ENCODE results near the gene CENPX.
A peak's percentile ranks its signal among the peaks of the same experiment; 100 is the strongest.

The CENPX gene

DNA sequence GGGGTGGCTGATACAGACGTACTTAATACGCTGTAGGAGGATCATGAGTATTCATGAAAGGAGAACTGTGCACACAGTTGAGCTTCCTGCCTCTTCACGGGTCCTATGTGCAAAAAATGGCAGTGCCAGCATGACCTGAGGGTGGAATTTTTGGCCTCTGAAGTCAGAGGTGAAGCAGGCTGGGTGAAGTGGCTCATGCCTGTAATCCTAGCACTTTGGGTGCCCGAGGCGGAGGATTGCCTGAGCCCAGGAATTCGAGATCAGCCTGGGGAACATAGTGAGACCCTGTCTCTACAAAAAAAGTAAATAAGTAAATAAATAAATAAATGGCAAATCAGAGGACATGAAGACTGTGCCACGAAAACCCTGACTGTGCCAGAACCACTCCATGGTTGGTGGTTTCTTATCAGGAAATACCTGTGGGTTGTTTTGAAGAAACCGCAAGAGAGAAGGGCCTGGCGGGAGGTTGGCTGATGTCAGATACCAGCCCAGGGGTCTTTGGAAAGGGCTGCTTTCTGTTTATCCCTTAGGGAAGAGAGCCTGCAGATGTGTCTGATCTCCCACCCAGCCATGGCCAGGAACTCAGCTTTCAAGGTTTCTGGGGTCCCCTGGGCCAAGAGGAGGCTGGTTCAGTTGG, 41.9 kb downstream of the CENPX start:
- no peak for DNase-seq (ENCODE audit: low spot score)

DNA sequence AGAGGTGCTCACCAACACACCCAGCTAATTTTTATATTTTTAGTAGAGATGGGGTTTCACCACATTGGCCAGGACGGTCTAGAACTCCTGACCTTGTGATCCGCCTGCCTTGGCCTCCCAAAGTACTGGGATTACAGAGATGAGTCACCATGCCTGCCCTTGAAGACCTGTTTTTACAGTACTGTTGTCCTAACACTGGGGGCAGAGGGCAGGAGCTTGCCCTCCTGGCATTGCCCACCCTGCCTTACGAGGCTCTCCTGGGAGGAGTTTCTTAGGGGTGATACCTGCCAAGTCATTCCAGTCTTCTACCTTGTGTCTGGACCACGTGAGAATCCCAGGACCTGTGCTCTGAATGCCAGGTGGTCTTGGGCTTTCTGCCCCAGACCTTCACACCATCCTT, 42.6 kb downstream of the CENPX start:
- DNase-seq (ENCODE audit: low spot score) = no peak

DNA sequence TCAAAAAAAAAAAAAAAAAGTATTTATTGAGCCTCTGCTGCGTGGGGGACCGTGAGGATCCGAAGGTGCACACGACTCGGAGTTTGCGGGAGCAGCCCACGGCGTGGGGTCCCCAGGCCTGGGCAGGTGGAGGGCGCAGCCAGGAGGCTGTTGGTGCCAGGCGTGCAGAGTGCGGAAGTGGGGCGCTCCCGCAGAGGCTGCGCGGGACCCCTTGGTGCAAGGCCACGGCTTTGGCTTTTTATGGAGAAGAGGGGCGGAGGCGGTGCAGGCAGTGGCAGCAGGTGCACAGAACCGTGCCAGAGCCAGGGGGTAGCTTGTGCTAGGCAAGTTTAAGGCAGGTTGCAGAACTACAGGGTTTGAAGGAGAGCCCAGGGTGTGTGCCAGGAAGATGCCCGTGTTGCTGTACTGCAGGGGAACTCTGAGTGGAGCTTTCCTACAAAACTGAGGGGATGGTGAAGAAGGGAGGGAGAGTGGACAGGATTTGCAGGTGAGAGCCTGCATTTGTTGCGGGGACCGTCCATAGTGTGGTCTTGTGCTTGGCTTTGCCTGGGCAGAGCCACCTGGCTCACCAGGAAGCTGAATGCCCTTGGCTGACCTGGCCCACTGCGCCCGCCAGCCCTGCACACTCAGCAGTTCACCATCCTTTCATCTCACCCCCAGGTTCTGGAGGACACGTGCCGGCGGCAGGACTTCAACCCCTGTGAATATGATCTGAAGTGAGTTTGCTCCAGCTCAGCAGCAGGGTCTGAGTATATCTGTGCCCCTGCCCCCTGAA, 44.0 kb downstream of the CENPX start:
- DNase-seq (ENCODE audit: low spot score) = no peak

DNA sequence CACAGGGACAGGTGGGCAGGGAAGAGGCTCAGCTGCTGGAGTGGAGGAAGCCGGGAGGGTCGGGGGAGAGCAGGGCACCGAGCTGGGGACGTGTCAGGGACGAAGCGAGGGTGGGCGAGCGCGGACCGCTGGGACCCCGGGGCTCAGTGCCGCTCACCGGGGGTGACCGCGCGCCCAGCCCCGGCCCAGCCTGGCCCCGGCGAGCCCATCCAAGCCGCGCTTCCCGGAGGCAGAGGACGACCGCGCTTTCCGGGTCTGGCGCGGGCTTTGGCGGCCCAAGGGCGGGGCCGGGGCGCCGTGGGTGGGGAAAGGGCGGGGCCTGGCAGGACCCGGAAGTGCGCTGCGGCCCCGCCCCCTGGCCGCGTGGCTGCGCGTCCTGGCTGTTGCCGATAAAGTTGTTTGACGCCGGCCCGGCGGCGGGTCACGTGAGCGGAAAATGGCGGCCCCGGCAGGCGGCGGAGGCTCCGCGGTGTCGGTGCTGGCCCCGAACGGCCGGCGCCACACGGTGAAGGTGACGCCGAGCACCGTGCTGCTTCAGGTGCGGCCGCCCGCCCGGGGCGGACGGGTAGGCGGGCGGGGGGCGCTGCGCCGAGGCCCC, 45.4 kb downstream of the CENPX start, which contains the start of gene ASPSCR1:
Gene ASPSCR1, plus strand, starts transcription at position 419 of the 598 bp plus-strand sequence. Its CDS starts 18 bp downstream, at position 437.
- DNase-seq (ENCODE audit: low spot score) = peak; percentile 90

DNA sequence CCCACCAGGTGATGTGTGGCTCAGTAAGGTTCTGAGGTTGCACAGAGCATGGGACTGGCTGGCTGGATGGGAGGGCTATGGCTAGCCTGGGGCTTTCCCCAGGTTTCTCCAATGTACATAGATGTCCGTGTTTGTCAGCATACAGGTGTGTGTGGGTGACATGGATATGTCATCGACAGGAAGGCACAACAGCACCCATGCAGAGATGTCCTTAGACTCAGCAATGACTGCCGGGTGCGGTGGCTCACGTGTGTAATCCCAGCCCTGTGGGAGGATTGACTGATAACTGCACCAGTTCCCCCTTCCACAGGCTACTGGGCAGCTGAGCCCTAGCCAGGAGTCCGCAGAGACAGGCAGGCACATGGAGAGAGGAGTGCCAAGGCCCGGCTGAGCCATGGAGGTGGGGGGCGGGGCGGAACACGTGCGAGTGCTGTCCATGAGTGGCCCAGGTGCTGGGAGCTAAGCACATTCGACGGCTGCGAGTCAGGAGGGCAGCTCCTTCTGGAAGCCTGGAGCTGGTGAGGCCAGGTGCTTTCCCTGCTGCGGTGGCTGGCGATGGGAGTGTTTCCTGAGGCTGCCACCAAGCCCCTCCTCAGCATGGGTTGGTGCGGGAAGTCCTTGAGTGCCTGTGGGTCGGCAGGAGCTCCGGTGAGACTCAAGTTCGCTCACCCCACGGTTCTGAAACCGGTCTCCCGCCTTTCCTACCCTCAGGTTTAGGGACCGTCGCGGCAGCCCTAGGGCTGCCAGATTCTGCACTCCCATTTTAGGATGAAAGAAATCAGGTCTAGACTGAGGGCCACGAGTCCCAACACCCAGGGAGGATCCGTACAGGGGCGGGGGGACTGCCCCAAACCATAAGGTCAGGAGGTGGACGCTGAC, 46.1 kb downstream of the CENPX start:
- no peak for DNase-seq (ENCODE audit: low spot score)

- DNase-seq (ENCODE audit: low spot score) = no peak
These were observed 49.2 kb downstream of the CENPX start for GRCh38 chr17:81973432-81973831.

DNA sequence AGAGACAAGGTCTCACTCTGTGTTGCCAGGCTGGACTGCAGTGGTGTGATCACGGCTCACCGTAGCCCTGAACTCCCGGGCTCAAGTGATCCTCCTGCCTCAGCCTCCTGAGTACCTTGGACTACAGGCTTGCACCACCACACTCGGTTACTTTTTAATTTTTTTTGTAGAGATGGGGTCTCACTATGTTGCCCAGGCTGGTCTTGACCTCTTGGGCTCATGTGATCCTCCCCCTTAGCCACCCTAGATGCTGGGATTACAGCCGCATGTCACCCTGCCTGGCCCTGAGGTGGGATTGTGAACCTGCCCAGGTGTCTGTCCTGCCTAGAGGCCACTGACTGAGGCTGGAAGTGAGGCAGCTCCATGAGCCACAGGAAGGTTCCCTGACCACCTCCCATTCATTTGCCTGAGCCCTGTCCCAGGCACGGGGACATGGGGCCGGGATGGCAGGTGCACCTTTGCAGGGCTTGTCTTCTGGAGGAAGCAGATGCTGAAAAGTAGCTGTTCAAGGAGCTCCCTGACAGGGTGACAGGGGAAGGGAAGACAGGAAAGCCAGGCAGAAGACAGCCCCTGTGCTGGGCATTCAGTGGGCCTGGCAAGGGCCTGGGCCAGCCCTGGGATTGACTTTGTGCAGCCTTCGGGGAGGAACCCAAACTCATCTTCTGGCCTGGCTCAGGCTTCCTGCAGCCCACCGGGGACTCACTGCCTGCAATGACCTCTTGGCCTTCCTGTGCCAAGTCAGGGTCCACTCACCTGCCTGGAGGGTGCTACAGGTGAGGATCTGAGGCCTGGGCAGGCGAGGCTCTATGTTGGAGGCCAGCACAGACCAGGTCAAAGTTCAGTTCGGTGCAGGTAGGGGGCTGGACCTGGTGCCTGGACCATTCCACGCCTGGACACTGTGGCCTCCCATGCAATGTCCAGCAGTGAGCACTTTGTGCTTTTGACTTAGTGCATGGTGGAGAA, 53.5 kb downstream of the CENPX start:
- no peak for DNase-seq (ENCODE audit: low spot score)

All from CD4-positive, alpha-beta T cell treated with Interleukin-6 at 100 ng/mL for 8 hours (primary cell).